Activated T-helper 2 cell treated with anti-CD3 and anti-CD28 coated beads, Interferon-gamma antibody, Interleukin-2, Interleukin-4, amounts not matched to agents 10 μg/mL and 5 μg/mL and 100 μg/mL, durations not matched to agents 14 hours and 24 hours and 36 hours (primary cell): ENCODE measurements around the gene RBM4B. TPM values are rescaled to one million over a fixed set of nuclear protein-coding genes. Genes with fewer than 3 reads are reported as not detected.

Experiments used
- DNase-seq: peaks from one replicate; pipeline ENCODE4 v3.0.0; 2021; ENCODE audit warnings: low spot score
- H3K27ac Mint-ChIP-seq: one replicate; pipeline ENCODE4 v1.8.0; 2021; ENCODE audit warnings: mixed read lengths
- H3K27me3 Mint-ChIP-seq: one replicate; pipeline ENCODE4 v1.8.0; 2021; ENCODE audit warnings: low read depth, mixed read lengths
- H3K36me3 Mint-ChIP-seq: one replicate; pipeline ENCODE4 v1.8.0; 2021; ENCODE audit warnings: low read depth, mixed read lengths
- H3K4me1 Mint-ChIP-seq: one replicate; pipeline ENCODE4 v1.8.0; 2021; ENCODE audit warnings: low read depth, mixed read lengths
- H3K4me3 Mint-ChIP-seq: one replicate; pipeline ENCODE4 v1.8.0; 2021; ENCODE audit warnings: low read depth, mild to moderate bottlenecking, moderate library complexity, mixed read lengths
- H3K9me3 Mint-ChIP-seq: one replicate; pipeline ENCODE4 v1.8.0; 2021; ENCODE audit warnings: mixed read lengths
- intact Hi-C: fragments of 100-400 bp; cut with micrococcal nuclease; formaldehyde crosslinking; loops from one replicate; pipeline ENCODE4 v1.15.1; 2023
- total RNA-seq: library from RNA; stranded (reverse); gene quantifications from 2 replicates; pipeline ENCODE4 v1.2.3, GENCODE V29; 2022

The RBM4B gene
- total RNA-seq, 1 donor from 2014 or later = 16.5 TPM

DNA sequence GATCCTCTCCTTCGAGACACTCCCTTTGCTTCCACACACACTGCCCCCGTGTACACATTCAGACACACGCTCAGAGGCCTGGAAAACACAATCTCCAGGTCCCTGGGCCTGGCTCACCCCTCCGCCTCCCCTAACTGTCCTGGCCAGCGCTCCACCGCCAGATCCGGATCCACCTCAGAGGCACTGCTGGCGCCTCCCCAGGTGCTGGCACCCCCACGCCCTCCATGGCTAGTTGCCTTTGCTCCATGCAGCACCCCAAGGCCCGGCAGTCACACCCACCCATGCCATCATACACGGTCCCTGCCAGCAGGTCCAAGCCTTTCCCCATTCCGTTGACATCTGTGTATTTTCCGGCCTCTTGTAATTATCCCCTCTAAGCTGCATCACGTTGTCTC lies 40.2 kb upstream of the RBM4B start:
- peaks cover 10% of the 10 kb centered on the region for H3K4me1 Mint-ChIP-seq
- intact Hi-C loops = no loop called here
- H3K27me3 Mint-ChIP-seq = peaks cover 3% of the 10 kb centered on the region
- no peak overlapping the region for H3K27ac Mint-ChIP-seq
- H3K4me3 Mint-ChIP-seq = no peak overlapping the region
- no peak for DNase-seq
- no peaks in the 10 kb centered on the region for H3K36me3 Mint-ChIP-seq
- H3K9me3 Mint-ChIP-seq = no peaks in the 10 kb centered on the region

DNA sequence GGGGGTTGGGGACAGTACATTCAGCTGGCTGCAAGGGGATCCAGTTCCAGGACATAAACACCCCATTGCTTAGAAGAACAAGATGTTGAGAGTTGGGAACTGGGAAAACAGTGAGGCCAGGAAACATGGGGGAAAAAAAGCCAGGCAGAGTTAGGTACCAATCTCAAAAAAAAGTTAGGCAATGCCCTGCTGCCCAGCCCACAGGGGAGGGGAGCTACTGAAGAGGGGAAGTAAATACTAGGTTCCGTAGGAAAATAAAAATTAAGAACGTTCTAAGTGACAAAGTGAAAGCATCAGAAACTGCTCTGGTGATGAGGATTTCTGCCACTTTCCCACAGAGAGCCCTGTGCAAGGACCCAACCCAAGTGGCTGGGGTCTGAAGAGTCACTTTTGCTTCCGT lies 39.3 kb upstream of the RBM4B start:
- Mint-ChIP-seq H3K9me3 (no peaks in the 10 kb centered on the region), H3K27me3 (peaks cover 2% of the 10 kb centered on the region), H3K27ac (no peak overlapping the region), H3K4me3 (no peak overlapping the region), H3K4me1 (peaks cover 10% of the 10 kb centered on the region), H3K36me3 (no peaks in the 10 kb centered on the region)
- intact Hi-C loops = no loop called here
- no peak for DNase-seq

DNA sequence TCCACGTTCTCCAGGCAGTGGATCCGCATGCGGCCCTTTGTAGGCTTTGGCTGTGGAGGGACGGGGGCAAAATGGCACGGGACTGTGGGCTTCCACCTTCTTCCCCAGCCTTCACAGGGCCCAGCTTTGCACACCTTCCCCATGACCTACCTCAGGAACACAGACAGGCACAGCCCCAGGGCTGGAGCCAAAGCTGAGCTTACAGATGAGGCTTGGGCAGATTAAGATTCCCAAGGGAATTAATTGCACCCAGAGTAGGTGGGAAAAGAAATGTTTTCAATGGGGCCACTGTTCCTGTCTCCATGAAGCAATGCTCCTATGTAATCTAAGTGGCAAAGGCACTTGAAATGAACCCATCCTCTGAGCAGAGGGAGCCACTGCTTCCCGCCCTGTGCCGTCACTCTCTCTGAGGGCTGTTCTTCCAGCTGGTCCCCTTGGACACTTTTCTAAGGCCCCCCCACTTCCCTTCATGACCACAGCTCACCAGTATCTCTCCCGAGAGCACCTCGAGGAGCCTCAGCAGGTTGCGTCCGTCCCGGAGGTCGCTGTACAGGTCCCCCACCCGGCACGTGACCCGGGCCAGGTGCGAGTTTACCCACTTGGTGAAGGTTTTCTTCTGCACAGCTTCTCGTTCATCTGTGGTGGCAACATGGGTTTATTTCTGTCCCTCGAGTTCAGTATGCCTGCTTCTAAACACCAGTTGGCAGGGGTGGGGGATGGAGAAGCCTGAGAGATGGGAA lies 37.8 kb upstream of the RBM4B start:
- intact Hi-C loops = no loop called here
- no peaks in the 10 kb centered on the region for H3K36me3 Mint-ChIP-seq
- H3K4me1 Mint-ChIP-seq = peaks cover 7% of the 10 kb centered on the region
- peaks cover 2% of the 10 kb centered on the region for H3K27me3 Mint-ChIP-seq
- no peak for DNase-seq
- H3K9me3 Mint-ChIP-seq = no peaks in the 10 kb centered on the region
- no peak overlapping the region for H3K4me3 Mint-ChIP-seq
- H3K27ac Mint-ChIP-seq = no peak overlapping the region

- Mint-ChIP-seq H3K27ac (no peak overlapping the region), H3K9me3 (no peaks in the 10 kb centered on the region), H3K36me3 (no peaks in the 10 kb centered on the region), H3K4me3 (no peak overlapping the region), H3K4me1 (no peaks in the 10 kb centered on the region), H3K27me3 (peaks cover 2% of the 10 kb centered on the region)
- intact Hi-C loops = no loop called here
- no peak for DNase-seq
These were observed 36.2 kb upstream of the RBM4B start for GRCh38 chr11:66713746-66714480.

- peaks cover 2% of the 10 kb centered on the region for H3K27me3 Mint-ChIP-seq
- no peak overlapping the region for H3K4me3 Mint-ChIP-seq
- H3K27ac Mint-ChIP-seq = no peak overlapping the region
- intact Hi-C loops = no loop called here
- no peak for DNase-seq
- H3K4me1 Mint-ChIP-seq = no peaks in the 10 kb centered on the region
- H3K9me3 Mint-ChIP-seq = no peaks in the 10 kb centered on the region
- H3K36me3 Mint-ChIP-seq = no peaks in the 10 kb centered on the region
These were observed 32.8 kb upstream of the RBM4B start for GRCh38 chr11:66710384-66710930.

GRCh38 chr11:66708701-66709100 lies 31.0 kb upstream of the RBM4B start:
- Mint-ChIP-seq H3K4me3 (no peak overlapping the region), H3K9me3 (no peaks in the 10 kb centered on the region), H3K27me3 (no peaks in the 10 kb centered on the region), H3K4me1 (no peaks in the 10 kb centered on the region), H3K36me3 (no peaks in the 10 kb centered on the region), H3K27ac (no peak overlapping the region)
- DNase-seq = no peak
- intact Hi-C loops = no loop called here

DNA sequence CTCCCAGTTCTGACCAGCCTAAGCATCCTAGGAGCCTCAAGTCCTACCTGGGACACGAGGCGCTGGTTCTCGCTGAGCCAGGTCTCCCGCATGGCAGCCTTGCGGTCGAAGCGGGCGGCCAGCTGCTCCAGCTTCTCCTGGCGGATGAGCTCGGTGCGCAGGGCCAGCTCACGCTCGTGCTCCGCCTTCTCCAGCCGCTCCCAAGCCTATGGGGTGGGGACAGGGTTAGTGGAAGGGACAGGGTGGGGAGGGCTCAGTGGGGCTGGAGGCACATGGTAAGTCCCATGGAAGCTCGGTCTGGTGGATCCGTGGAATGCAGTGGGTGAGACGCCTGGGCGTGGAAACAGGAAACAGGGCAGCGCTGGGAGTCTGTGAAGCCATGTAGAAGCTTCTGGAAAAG lies 30.4 kb upstream of the RBM4B start:
- no peaks in the 10 kb centered on the region for H3K27me3 Mint-ChIP-seq
- H3K4me3 Mint-ChIP-seq = no peak overlapping the region

GRCh38 chr11:66707486-66707885 lies 29.8 kb upstream of the RBM4B start:
- DNase-seq = no peak
- Mint-ChIP-seq H3K9me3 (no peaks in the 10 kb centered on the region), H3K4me3 (no peak overlapping the region), H3K27ac (no peak overlapping the region), H3K36me3 (no peaks in the 10 kb centered on the region), H3K4me1 (no peaks in the 10 kb centered on the region), H3K27me3 (no peaks in the 10 kb centered on the region)
- intact Hi-C loops = no loop called here

More for the DNA sequence above, 30.4 kb upstream of the RBM4B start:
- no peak overlapping the region for H3K27ac Mint-ChIP-seq
- intact Hi-C loops = no loop called here
- no peaks in the 10 kb centered on the region for H3K9me3 Mint-ChIP-seq
- DNase-seq = no peak
- no peaks in the 10 kb centered on the region for H3K4me1 Mint-ChIP-seq
- H3K36me3 Mint-ChIP-seq = no peaks in the 10 kb centered on the region

DNA sequence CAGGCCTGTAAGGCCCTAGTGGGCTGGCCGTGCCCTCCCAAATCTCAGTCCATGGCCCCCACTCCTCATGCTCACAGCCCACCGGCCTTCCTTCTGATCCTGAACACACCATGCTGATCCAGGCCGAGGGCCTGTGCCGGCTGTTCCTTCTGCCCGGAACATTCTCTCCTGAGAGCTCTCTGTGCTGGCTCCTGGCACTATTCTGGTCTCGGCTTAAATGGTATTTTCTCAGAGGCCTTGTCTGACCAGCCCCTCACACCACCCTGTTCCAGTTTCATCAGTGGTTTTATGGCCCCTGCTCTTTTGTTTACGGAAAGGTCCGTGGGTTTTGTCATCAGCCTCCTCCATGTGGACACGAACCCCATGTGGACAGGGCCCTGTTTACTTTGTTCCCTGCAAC lies 29.3 kb upstream of the RBM4B start:
- Mint-ChIP-seq H3K4me3 (no peak overlapping the region), H3K4me1 (no peaks in the 10 kb centered on the region), H3K36me3 (no peaks in the 10 kb centered on the region), H3K27ac (no peak overlapping the region), H3K9me3 (no peaks in the 10 kb centered on the region), H3K27me3 (no peaks in the 10 kb centered on the region)
- no peak for DNase-seq
- intact Hi-C loops = no loop called here

- no peak overlapping the region for H3K27ac Mint-ChIP-seq
- H3K9me3 Mint-ChIP-seq = no peaks in the 10 kb centered on the region
- H3K4me3 Mint-ChIP-seq = no peak overlapping the region
- H3K4me1 Mint-ChIP-seq = peaks cover 7% of the 10 kb centered on the region
- intact Hi-C loops = no loop called here
- no peaks in the 10 kb centered on the region for H3K27me3 Mint-ChIP-seq
- DNase-seq = no peak
- no peaks in the 10 kb centered on the region for H3K36me3 Mint-ChIP-seq
These were observed 28.1 kb upstream of the RBM4B start for GRCh38 chr11:66705587-66706335.

- no peaks in the 10 kb centered on the region for H3K9me3 Mint-ChIP-seq
- H3K27me3 Mint-ChIP-seq = no peaks in the 10 kb centered on the region
- H3K4me3 Mint-ChIP-seq = no peak overlapping the region
- H3K27ac Mint-ChIP-seq = no peak overlapping the region
- H3K4me1 Mint-ChIP-seq = peaks cover 7% of the 10 kb centered on the region
- DNase-seq = no peak
- intact Hi-C loops = no loop called here
- no peaks in the 10 kb centered on the region for H3K36me3 Mint-ChIP-seq
These were observed 27.1 kb upstream of the RBM4B start for GRCh38 chr11:66704659-66705360.

GRCh38 chr11:66701432-66702240 lies 23.9 kb upstream of the RBM4B start:
- DNase-seq = no peak
- H3K4me3 Mint-ChIP-seq = no peak overlapping the region
- H3K27ac Mint-ChIP-seq = no peak overlapping the region
- H3K36me3 Mint-ChIP-seq = no peaks in the 10 kb centered on the region
- H3K27me3 Mint-ChIP-seq = no peaks in the 10 kb centered on the region
- H3K9me3 Mint-ChIP-seq = no peaks in the 10 kb centered on the region
- H3K4me1 Mint-ChIP-seq = peaks cover 7% of the 10 kb centered on the region
- intact Hi-C loops = no loop called here
